ENCODE results near the gene GRIP2.

GRIP2 gene

GRCh38 chr3:14453876-14454638, 86.1 kb downstream of the GRIP2 start:
- DNase-seq (ENCODE audit: low read depth in 1 of 2, low spot score in 1 of 2) = no peak

- DNase-seq (ENCODE audit: low read depth in 1 of 2, low spot score in 1 of 2) = no peak
Measured at GRCh38 chr3:14452740-14453710, 87.1 kb downstream of the GRIP2 start.

- DNase-seq (ENCODE audit: low read depth in 1 of 2, low spot score in 1 of 2) = no peak
Measured at GRCh38 chr3:14451844-14452739, 88.0 kb downstream of the GRIP2 start.

- no peak for DNase-seq (ENCODE audit: low read depth in 1 of 2, low spot score in 1 of 2)
Measured at GRCh38 chr3:14450922-14451606, 89.1 kb downstream of the GRIP2 start.

- DNase-seq (ENCODE audit: low read depth in 1 of 2, low spot score in 1 of 2) = no peak
Measured at GRCh38 chr3:14450506-14450905, 89.6 kb downstream of the GRIP2 start.

- no peak for DNase-seq (ENCODE audit: low read depth in 1 of 2, low spot score in 1 of 2)
Measured at GRCh38 chr3:14448756-14449727, 91.1 kb downstream of the GRIP2 start.

GRCh38 chr3:14448063-14448462, 92.1 kb downstream of the GRIP2 start:
- DNase-seq (ENCODE audit: low read depth in 1 of 2, low spot score in 1 of 2) = no peak

- no peak for DNase-seq (ENCODE audit: low read depth in 1 of 2, low spot score in 1 of 2)
Measured at GRCh38 chr3:14446988-14447570, 93.1 kb downstream of the GRIP2 start.

GRCh38 chr3:14445773-14446172, 94.4 kb downstream of the GRIP2 start:
- DNase-seq (ENCODE audit: low read depth in 1 of 2, low spot score in 1 of 2) = no peak

- no peak for DNase-seq (ENCODE audit: low read depth in 1 of 2, low spot score in 1 of 2)
Measured at GRCh38 chr3:14444380-14444779, 95.8 kb downstream of the GRIP2 start.

GRCh38 chr3:14441920-14442300, 98.2 kb downstream of the GRIP2 start:
- no peak for DNase-seq (ENCODE audit: low read depth in 1 of 2, low spot score in 1 of 2)

GRCh38 chr3:14441240-14441919, 98.8 kb downstream of the GRIP2 start:
- no peak for DNase-seq (ENCODE audit: low read depth in 1 of 2, low spot score in 1 of 2)

GRCh38 chr3:14440531-14441239, 99.5 kb downstream of the GRIP2 start:
- no peak for DNase-seq (ENCODE audit: low read depth in 1 of 2, low spot score in 1 of 2)

GRCh38 chr3:14440168-14440518, 100.0 kb downstream of the GRIP2 start:
- no peak for DNase-seq (ENCODE audit: low read depth in 1 of 2, low spot score in 1 of 2)

GRCh38 chr3:14439501-14440167, 100.5 kb downstream of the GRIP2 start:
- no peak for DNase-seq (ENCODE audit: low read depth in 1 of 2, low spot score in 1 of 2)

All from activated T-helper 1 cell treated with anti-CD3 and anti-CD28 coated beads, Interleukin-2, amount 50 U/mL, for 16 hours (primary cell).